NB4 (cell line): ENCODE data around the gene ARRB2.

Experiments used
- MYC ChIP-seq: IDR thresholded peaks from 2 replicates; pipeline ENCODE4 v1.6.1; 2011; ENCODE audit warnings: low read depth, low read length
- POLR2A ChIP-seq: IDR thresholded peaks from 2 replicates; pipeline ENCODE4 v1.6.1; 2011; ENCODE audit warnings: mild to moderate bottlenecking; ENCODE audit not compliant: insufficient read length; ENCODE audit errors: extremely low read depth
- TF ChIP-seq, protein P1 (sequence below): IDR thresholded peaks from one replicate; pipeline ENCODE4 v1.5.1; 2012; ENCODE audit warnings: low read depth, low read length
- TF ChIP-seq, protein P2 (sequence below): IDR thresholded peaks from 2 replicates; pipeline ENCODE4 v1.6.1; 2011; ENCODE audit warnings: low read depth, low read length

DNA sequence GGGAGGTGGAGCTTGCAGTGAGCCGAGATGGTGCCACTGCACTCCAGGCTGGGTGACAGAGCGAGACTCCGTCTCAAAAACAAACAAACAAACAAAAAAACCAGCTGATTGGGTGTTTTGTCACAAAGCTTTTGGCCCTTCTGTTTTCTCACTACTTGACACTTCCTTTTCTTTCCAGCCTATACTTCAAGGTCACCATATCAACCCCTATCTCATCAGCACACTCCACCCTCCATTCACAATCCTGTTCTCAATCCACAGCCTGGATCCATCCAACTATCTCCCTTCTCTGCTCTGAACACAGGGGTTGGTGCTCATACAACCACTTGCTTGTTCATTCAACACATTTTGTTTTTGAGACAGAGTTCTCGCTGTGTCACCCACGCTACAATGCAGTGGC is 14.2 kb downstream of the ARRB2 start:
- TF ChIP-seq, protein P1, sequence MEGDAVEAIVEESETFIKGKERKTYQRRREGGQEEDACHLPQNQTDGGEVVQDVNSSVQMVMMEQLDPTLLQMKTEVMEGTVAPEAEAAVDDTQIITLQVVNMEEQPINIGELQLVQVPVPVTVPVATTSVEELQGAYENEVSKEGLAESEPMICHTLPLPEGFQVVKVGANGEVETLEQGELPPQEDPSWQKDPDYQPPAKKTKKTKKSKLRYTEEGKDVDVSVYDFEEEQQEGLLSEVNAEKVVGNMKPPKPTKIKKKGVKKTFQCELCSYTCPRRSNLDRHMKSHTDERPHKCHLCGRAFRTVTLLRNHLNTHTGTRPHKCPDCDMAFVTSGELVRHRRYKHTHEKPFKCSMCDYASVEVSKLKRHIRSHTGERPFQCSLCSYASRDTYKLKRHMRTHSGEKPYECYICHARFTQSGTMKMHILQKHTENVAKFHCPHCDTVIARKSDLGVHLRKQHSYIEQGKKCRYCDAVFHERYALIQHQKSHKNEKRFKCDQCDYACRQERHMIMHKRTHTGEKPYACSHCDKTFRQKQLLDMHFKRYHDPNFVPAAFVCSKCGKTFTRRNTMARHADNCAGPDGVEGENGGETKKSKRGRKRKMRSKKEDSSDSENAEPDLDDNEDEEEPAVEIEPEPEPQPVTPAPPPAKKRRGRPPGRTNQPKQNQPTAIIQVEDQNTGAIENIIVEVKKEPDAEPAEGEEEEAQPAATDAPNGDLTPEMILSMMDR, result no peak
- TF ChIP-seq POLR2A (no peak), MYC (no peak)
- TF ChIP-seq, protein P2, sequence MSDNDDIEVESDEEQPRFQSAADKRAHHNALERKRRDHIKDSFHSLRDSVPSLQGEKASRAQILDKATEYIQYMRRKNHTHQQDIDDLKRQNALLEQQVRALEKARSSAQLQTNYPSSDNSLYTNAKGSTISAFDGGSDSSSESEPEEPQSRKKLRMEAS, result no peak
